NCI-H526 (cell line): ENCODE measurements around the gene IREB2.

ENCODE experiments used
- DNase-seq, 2 experiments: peaks; one replicate each; lab custom pipeline; 2025; lab: John Stamatoyannopoulos, UW

The IREB2 gene

GRCh38 chr15:78550815-78551214 lies 112.8 kb downstream of the IREB2 start:
- no peak for DNase-seq
